ENCODE results near the gene UNC45B. TPM values are rescaled to one million over a fixed set of nuclear protein-coding genes. Genes with fewer than 3 reads are reported as not detected.
"Not testable (repeated sequence)": the region's sequence is repeated elsewhere in the genome, so short reads cannot be mapped to it uniquely, and the experiment has no call there.

Gene UNC45B
- total RNA-seq, 8 experiments from 2014 or later = 0.05 to 0.54 (median 0.19) TPM; not detected in 3

- Histone ChIP-seq H3K4me1 (replicated peaks in 1 of 2) (no peaks in the 10 kb centered on the region), H3K4me3 (no peak overlapping the region), H3K27ac (no peak overlapping the region)
- no peak for ATAC-seq (replicated peaks in 6 of 8)
- WGBS, 10 experiments = 92 to 100% (median 99%) methylated on average over 1 to 7 of the region's 7 CpGs; no CpG with 5 or more reads in 2 of the 10 experiments
- in situ Hi-C loops (cut with MboI; ENCODE audit: low pct_unique_long_range_greater_than_20kb in 2 of 9, low sequenced_read_pairs in 9 of 9, unreplicated experiment in 9 of 9) = loop anchor here in 4 of 9 experiments (25.0 kb wide), 1 partner anchor 373 kb away; the partner anchor contains the start of gene SLFN12L (in 4 of the 4)
Observed at GRCh38 chr17:35163886-35164285, 16.3 kb downstream of the UNC45B start.

DNA sequence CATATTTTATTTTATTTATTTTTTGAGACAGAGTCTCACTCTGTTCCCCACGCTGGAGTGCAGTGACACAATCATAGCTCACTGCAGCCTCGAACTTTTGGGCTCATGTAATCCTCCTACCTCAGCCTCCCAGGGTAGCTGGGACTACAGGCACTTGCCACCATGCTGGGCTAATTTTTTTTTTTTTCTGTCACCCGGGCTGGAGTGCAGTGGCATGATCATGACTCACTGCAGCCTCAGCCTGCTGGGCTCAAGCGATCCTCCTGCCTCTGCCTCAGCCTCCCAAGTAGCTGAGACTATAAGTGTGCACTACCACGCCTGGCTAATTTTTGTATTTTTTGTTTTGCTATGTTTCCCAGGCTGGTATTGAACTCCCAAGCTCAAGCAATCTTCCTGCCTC is 17.1 kb downstream of the UNC45B start:
- ATAC-seq (replicated peaks in 6 of 8) = no peak
- Histone ChIP-seq H3K27ac (no peak overlapping the region), H3K4me1 (replicated peaks in 1 of 2) (no peaks in the 10 kb centered on the region), H3K4me3 (no peak overlapping the region)
- in situ Hi-C loops (cut with MboI; ENCODE audit: low pct_unique_long_range_greater_than_20kb in 2 of 9, low sequenced_read_pairs in 9 of 9, unreplicated experiment in 9 of 9) = loop anchor here in 4 of 9 experiments (25.0 kb wide), 1 partner anchor 373 kb away; the partner anchor contains the start of gene SLFN12L (in 4 of the 4)
- 0 to 100% (median 58%) methylated on average over 1 to 5 of the region's 5 CpGs; no CpG with 5 or more reads in 2 of the 10 experiments for WGBS, 10 experiments

DNA sequence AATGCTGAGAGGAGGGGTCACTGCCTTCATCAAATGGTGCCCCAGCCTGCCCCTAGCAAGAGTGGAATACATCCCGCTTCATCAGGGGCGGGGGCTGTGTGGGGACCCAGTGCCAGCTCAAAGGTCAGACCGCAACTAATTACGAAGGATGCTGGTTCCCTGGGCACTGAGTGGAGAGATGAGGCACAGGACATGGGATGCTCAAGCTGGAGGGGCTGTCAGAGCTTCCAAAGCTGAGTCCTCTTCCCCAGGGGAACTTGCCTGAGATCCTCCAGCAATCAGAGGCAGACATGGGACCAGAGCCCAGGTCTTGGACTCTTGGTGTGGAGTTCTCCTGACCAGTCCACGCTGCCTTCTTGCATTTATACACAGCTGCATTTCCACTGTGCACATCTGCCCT is 18.9 kb downstream of the UNC45B start:
- H3K27ac ChIP-seq = no peak overlapping the region
- H3K4me1 ChIP-seq (replicated peaks in 1 of 2) = no peaks in the 10 kb centered on the region
- no peak overlapping the region for H3K4me3 ChIP-seq
- ATAC-seq (replicated peaks in 6 of 8) = no peak
- in situ Hi-C loops (cut with MboI; ENCODE audit: low pct_unique_long_range_greater_than_20kb in 2 of 9, low sequenced_read_pairs in 9 of 9, unreplicated experiment in 9 of 9) = loop anchor here in 4 of 9 experiments (25.0 kb wide), 1 partner anchor 371 kb away; the partner anchor contains the start of gene SLFN12L (in 4 of the 4)
- 53 to 100% (median 73%) methylated on average over 1 to 5 of the region's 5 CpGs; no CpG with 5 or more reads in 5 of the 10 experiments for WGBS, 10 experiments

GRCh38 chr17:35167046-35167445 is 19.4 kb downstream of the UNC45B start:
- 50 to 63% methylated on average over 2 of the region's 3 CpGs; no CpG with 5 or more reads in 8 of the 10 experiments for WGBS, 10 experiments
- H3K4me3 ChIP-seq = no peak overlapping the region
- in situ Hi-C loops (cut with MboI; ENCODE audit: low pct_unique_long_range_greater_than_20kb in 2 of 9, low sequenced_read_pairs in 9 of 9, unreplicated experiment in 9 of 9) = loop anchor here in 4 of 9 experiments (25.0 kb wide), 1 partner anchor 370 kb away; the partner anchor contains the start of gene SLFN12L (in 4 of the 4)

DNA sequence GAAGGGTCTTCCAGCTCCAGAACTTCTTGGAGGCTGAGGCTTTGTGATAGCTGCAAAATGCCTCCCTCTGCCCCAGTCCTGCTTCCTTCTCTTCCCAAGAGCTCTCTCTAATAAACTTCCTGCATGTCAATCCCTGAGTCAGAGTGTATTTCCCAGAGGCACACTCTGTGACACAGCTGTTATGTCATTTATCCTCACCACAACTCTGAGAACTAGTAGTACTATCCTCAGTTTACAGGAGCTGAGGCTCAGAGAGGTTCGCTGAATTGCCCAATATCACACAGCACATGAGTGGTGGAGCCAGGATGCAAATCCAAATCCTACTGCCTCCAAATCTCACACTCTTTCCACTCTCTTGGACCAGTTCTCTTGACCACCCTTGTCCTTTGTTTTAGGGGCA is 20.0 kb downstream of the UNC45B start:
- Histone ChIP-seq H3K27ac (no peak overlapping the region), H3K4me1 (replicated peaks in 1 of 2) (no peaks in the 10 kb centered on the region), H3K4me3 (no peak overlapping the region)
- ATAC-seq (replicated peaks in 6 of 8) = no peak
- in situ Hi-C loops (cut with MboI; ENCODE audit: low pct_unique_long_range_greater_than_20kb in 2 of 9, low sequenced_read_pairs in 9 of 9, unreplicated experiment in 9 of 9) = loop anchor here in 4 of 9 experiments (25.0 kb wide), 1 partner anchor 370 kb away; the partner anchor contains the start of gene SLFN12L (in 4 of the 4)
- 40 to 43% methylated on average over 1 of the region's 1 CpG; no CpG with 5 or more reads in 8 of the 10 experiments for WGBS, 10 experiments

More at GRCh38 chr17:35167046-35167445, 19.4 kb downstream of the UNC45B start:
- Histone ChIP-seq H3K27ac (no peak overlapping the region), H3K4me1 (replicated peaks in 1 of 2) (no peaks in the 10 kb centered on the region)
- no peak for ATAC-seq (replicated peaks in 6 of 8)

DNA sequence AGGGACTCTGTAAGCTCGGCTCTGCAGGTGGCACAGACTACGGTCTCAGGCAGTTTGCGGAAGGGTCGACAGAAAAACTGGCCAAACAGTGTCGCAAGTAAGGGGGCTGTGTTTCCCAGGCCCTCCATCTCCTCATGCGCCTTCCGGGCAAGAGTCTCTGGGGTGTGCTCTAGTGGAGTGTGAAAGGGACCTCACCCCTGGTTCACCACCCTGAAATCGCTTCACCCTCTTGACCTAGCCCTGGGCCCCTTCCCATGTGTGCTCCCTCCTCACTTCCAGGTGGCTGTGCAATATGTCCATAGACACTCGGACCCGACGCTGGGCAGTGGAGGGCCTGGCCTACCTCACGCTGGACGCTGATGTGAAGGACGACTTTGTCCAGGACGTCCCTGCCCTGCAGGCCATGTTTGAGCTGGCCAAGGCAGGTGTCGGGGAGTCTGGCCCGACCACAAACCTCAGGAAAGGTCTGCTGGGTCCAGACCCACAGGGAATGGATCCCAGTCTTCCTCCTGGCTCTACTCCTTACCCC is 22.3 kb downstream of the UNC45B start:
- Histone ChIP-seq H3K4me1 (replicated peaks in 1 of 2) (no peaks in the 10 kb centered on the region), H3K27ac (no peak overlapping the region), H3K4me3 (no peak overlapping the region)
- WGBS, 10 experiments = 75 to 90% (median 85%) methylated on average over 1 to 8 of the region's 17 CpGs; no CpG with 5 or more reads in 6 of the 10 experiments
- no peak for ATAC-seq (replicated peaks in 6 of 8)
- in situ Hi-C loops (cut with MboI; ENCODE audit: low pct_unique_long_range_greater_than_20kb in 2 of 9, low sequenced_read_pairs in 9 of 9, unreplicated experiment in 9 of 9) = loop anchor here in 5 of 9 experiments (10.0 to 25.0 kb wide), 2 partner anchors 365 to 367 kb away; partner anchors contain the start of gene SLFN12L (in 5 of the 5)

DNA sequence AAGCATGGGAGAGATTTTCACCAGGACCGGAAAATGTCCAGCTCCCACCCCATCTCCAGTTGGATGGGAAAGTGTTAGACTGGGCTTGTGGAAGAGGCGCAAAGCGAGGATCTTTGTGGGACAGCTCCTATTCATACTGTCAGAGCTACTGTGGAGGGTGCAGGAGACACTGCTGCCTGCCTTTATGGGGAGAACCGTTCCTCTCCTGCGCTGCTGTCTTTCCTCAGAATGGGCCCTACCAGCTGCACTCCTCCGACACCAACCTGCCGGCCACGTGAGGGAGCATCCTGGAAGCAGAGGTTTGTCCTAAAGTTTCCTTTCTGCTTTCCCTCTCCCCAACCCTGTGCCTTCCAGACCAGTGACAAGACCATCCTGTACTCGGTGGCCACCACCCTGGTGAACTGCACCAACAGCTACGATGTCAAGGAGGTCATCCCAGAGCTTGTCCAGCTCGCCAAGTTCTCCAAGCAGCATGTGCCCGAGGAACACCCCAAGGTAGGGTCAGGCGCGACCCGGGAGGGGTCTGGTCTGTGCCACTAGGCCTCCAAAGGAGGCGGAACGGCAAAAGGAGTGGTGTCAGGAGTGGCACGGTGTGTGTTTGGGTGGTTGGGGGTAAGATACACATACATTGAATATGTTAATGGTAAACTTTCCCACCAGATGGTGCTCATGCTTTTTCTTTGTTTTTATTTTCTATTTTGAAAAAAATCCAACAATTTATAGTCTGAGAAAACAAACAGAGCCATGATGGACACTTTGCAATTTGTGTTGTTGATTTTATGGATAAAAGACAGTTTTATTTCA is 23.6 kb downstream of the UNC45B start:
- 62 to 86% (median 75%) methylated on average over 1 to 11 of the region's 18 CpGs; no CpG with 5 or more reads in 3 of the 10 experiments for WGBS, 10 experiments
- no peaks in the 10 kb centered on the region for H3K4me1 ChIP-seq (replicated peaks in 1 of 2)
- ATAC-seq (replicated peaks in 6 of 8) = peak in 3 of 8 experiments; percentile 57 to 83 (median 81)
- no peak overlapping the region for H3K4me3 ChIP-seq
- H3K27ac ChIP-seq = no peak overlapping the region
- in situ Hi-C loops (cut with MboI; ENCODE audit: low pct_unique_long_range_greater_than_20kb in 2 of 9, low sequenced_read_pairs in 9 of 9, unreplicated experiment in 9 of 9) = loop anchor here in 5 of 9 experiments (10.0 to 25.0 kb wide), 2 partner anchors 364 to 366 kb away; partner anchors contain the start of gene SLFN12L (in 5 of the 5)

GRCh38 chr17:35171834-35172233 is 24.2 kb downstream of the UNC45B start:
- peak in 2 of 8 experiments; percentile 29 to 40 for ATAC-seq (replicated peaks in 6 of 8)
- in situ Hi-C loops (cut with MboI; ENCODE audit: low pct_unique_long_range_greater_than_20kb in 2 of 9, low sequenced_read_pairs in 9 of 9, unreplicated experiment in 9 of 9) = loop anchor here in 5 of 9 experiments (10.0 to 25.0 kb wide), 2 partner anchors 363 to 365 kb away; partner anchors contain the start of gene SLFN12L (in 5 of the 5)
- H3K27ac ChIP-seq = no peak overlapping the region
- no peaks in the 10 kb centered on the region for H3K4me1 ChIP-seq (replicated peaks in 1 of 2)
- 0 to 100% (median 27%) methylated on average over 1 to 2 of the region's 2 CpGs; no CpG with 5 or more reads in 2 of the 10 experiments for WGBS, 10 experiments
- H3K4me3 ChIP-seq = no peak overlapping the region

DNA sequence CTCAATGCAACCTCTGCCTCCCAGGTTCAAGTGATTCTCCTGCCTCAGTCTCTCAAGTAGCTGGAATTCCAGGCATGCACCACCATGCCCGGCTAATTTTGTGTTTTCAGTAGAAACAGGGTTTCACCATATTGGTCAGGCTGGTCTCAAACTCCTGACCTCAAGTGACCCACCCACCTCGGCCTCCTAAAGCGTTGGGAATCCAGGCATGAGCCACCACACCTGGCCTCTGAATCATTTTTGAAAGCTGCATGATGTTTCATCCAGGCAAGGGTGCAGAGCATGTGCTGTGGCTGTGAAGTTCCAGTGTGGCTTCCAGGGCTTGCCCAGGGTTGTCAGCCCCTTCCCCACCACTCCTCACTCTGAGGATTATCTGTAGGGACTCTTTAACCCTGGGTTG is 24.7 kb downstream of the UNC45B start:
- in situ Hi-C loops (cut with MboI; ENCODE audit: low pct_unique_long_range_greater_than_20kb in 2 of 9, low sequenced_read_pairs in 9 of 9, unreplicated experiment in 9 of 9) = loop anchor here in 5 of 9 experiments (10.0 to 25.0 kb wide), 2 partner anchors 362 to 365 kb away; partner anchors contain the start of gene SLFN12L (in 5 of the 5)

GRCh38 chr17:35174835-35175334 is 27.3 kb downstream of the UNC45B start:
- in situ Hi-C loops (cut with MboI; ENCODE audit: low pct_unique_long_range_greater_than_20kb in 2 of 9, low sequenced_read_pairs in 9 of 9, unreplicated experiment in 9 of 9) = loop anchor here in 5 of 9 experiments (10.0 to 25.0 kb wide), 2 partner anchors 360 to 362 kb away; partner anchors contain the start of gene SLFN12L (in 5 of the 5)
- H3K4me3 ChIP-seq = no peak overlapping the region
- WGBS, 10 experiments = 45 to 100% (median 86%) methylated on average over 1 to 2 of the region's 2 CpGs
- no peak overlapping the region for H3K27ac ChIP-seq
- no peak for ATAC-seq (replicated peaks in 6 of 8)
- no peaks in the 10 kb centered on the region for H3K4me1 ChIP-seq (replicated peaks in 1 of 2)

More for the DNA sequence above, 24.7 kb downstream of the UNC45B start:
- H3K27ac ChIP-seq; H3K4me3 ChIP-seq; ATAC-seq (replicated peaks in 6 of 8); H3K4me1 ChIP-seq (replicated peaks in 1 of 2): not testable (repeated sequence)
- WGBS, 10 experiments = 40 to 100% (median 72%) methylated on average over 1 to 3 of the region's 3 CpGs; no CpG with 5 or more reads in 1 of the 10 experiments

DNA sequence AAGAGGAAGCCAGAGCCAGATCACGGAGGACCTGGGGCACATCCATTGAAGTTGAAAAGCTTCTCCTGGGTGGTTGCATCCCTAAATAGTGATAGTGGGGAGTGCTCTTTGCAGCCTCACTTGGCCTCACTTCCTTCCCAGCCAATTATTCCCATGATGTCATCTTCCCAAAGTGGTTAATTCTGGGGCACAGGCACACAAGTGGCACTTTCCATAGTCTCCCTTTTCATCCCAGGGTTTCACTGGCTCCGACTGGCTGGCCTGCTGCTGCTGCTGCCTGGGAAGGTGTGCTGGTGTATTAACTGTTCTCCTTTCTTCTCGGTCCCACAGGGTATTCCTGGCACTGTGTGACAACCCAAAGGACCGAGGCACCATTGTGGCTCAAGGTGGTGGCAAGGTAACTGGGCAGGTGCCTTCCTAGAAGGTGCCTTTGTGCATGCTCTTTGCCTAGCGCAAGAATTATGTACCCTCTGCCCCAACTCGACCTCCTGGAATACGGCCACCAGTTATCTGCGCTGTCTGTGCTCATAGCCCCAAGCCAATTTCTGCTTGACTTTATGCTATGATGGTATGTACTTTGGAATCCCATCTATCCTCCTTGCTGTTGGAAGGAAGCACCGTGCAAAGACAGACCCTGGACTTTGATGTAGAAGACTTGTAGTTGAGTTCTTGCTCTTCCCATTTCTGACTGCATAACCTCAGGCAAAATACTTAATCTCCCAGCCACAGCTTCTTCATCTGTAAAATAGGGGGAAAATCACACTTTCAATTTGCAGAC is 28.2 kb downstream of the UNC45B start:
- no peak for ATAC-seq (replicated peaks in 6 of 8)
- in situ Hi-C loops (cut with MboI; ENCODE audit: low pct_unique_long_range_greater_than_20kb in 2 of 9, low sequenced_read_pairs in 9 of 9, unreplicated experiment in 9 of 9) = loop anchor here in 1 of 9 experiments (10.0 kb wide), 1 partner anchor 359 kb away; the partner anchor contains the start of gene SLFN12L
- H3K4me3 ChIP-seq = no peak overlapping the region
- 56 to 100% (median 78%) methylated on average over 2 to 8 of the region's 9 CpGs; no CpG with 5 or more reads in 2 of the 10 experiments for WGBS, 10 experiments
- H3K4me1 ChIP-seq (replicated peaks in 1 of 2) = no peaks in the 10 kb centered on the region
- no peak overlapping the region for H3K27ac ChIP-seq

GRCh38 chr17:35176897-35177296 is 29.3 kb downstream of the UNC45B start:
- Histone ChIP-seq H3K4me3 (no peak overlapping the region), H3K27ac (no peak overlapping the region), H3K4me1 (replicated peaks in 1 of 2) (no peaks in the 10 kb centered on the region)
- no peak for ATAC-seq (replicated peaks in 6 of 8)
- WGBS, 10 experiments = 18 to 85% (median 60%) methylated on average over 1 to 8 of the region's 8 CpGs
- in situ Hi-C loops (cut with MboI; ENCODE audit: low pct_unique_long_range_greater_than_20kb in 2 of 9, low sequenced_read_pairs in 9 of 9, unreplicated experiment in 9 of 9) = loop anchor here in 1 of 9 experiments (10.0 kb wide), 1 partner anchor 358 kb away; the partner anchor contains the start of gene SLFN12L

All from motor neuron (in vitro differentiated cells).